Esophagus muscularis mucosa (tissue), 4 donors: Measurements from ENCODE around the gene TMEM41B. TPM values are rescaled to one million over a fixed set of nuclear protein-coding genes. Genes with fewer than 3 reads are reported as not detected.

Source experiments
- DNase-seq: peaks from one replicate; pipeline ENCODE4 v3.0.0-alpha.2; 2017; ENCODE audit errors: extremely low spot score
- H3K27ac ChIP-seq, 4 donors: fragments of 200-600 bp; sonication (generic); replicated peaks in 1 of 4; 1 replicate in 3 of 4; 2 replicates in 1 of 4; pipeline ENCODE4 v1.5.1; 2016 to 2019; ENCODE audit warnings: mild to moderate bottlenecking in 1 of 4
- H3K27me3 ChIP-seq, 4 donors: fragments of 200-600 bp; sonication (generic); one replicate each; pipeline versions ENCODE4 v1.5.1 to v1.6.0; 2016 to 2019
- H3K36me3 ChIP-seq, 4 donors: fragments of 200-600 bp; sonication (generic); one replicate each; pipeline ENCODE4 v1.5.1; 2016 to 2019
- H3K4me1 ChIP-seq, 4 donors: fragments of 200-600 bp; sonication (generic); one replicate each; pipeline ENCODE4 v1.5.1; 2016 to 2019
- H3K4me3 ChIP-seq, 4 donors: fragments of 200-600 bp; sonication (generic); 1 replicate in 2 of 4; 2 replicates in 2 of 4; pipeline ENCODE4 v1.5.1; 2016 to 2019; ENCODE audit warnings: mild to moderate bottlenecking in 4 of 4, moderate library complexity in 1 of 4
- H3K9me3 ChIP-seq, 4 donors: fragments of 200-600 bp; sonication (generic); 1 replicate in 3 of 4; 2 replicates in 1 of 4; pipeline ENCODE4 v1.5.1; 2016 to 2019
- EP300 ChIP-seq: sonication (generic); formaldehyde crosslinking; IDR thresholded peaks from one replicate; pipeline ENCODE4 v1.6.1; 2017; ENCODE audit warnings: antibody characterized with exemption
- POLR2A ChIP-seq: fragments of 450-650 bp; IDR thresholded peaks from one replicate; pipeline ENCODE4 v1.6.1; 2017; ENCODE audit warnings: antibody characterized with exemption, moderate library complexity, mild to moderate bottlenecking, low read depth
- POLR2AphosphoS5 ChIP-seq, 2 donors: sonication (generic); formaldehyde crosslinking; IDR thresholded peaks; one replicate each; pipeline ENCODE4 v1.6.1; 2017; ENCODE audit warnings: antibody characterized with exemption in 2 of 2
- WGBS: methylation state at CpG from one replicate; pipeline ENCODE4 v1.1.5; 2018; 5-methylcytosine and 5-hydroxymethylcytosine counted together
- intact Hi-C: fragments of 100-400 bp; cut with DNase I; formaldehyde crosslinking; loops from one replicate; pipeline ENCODE4 v1.15.1; 2023
- total RNA-seq, 4 donors: library from RNA; depleted of rRNA; stranded (reverse); fragments of >200 nt; gene quantifications; one replicate each; pipeline versions ENCODE4 v1.1.0 to v1.2.1, GENCODE V29; 2016
- TF ChIP-seq, protein P1 (sequence below), 3 experiments: fragments of 200-600 bp in 2 of 3; fragments of 450-650 bp in 1 of 3; sonication (generic) in 2 of 3; IDR thresholded peaks; one replicate each; pipeline ENCODE4 v1.5.1; 2017 to 2019; ENCODE audit warnings: antibody characterized with exemption in 3 of 3, mild to moderate bottlenecking in 2 of 3, moderate library complexity in 1 of 3

Gene TMEM41B
- total RNA-seq, 4 donors from 2014 or later: 13.3 to 21.1 (median 17.4) TPM

DNA sequence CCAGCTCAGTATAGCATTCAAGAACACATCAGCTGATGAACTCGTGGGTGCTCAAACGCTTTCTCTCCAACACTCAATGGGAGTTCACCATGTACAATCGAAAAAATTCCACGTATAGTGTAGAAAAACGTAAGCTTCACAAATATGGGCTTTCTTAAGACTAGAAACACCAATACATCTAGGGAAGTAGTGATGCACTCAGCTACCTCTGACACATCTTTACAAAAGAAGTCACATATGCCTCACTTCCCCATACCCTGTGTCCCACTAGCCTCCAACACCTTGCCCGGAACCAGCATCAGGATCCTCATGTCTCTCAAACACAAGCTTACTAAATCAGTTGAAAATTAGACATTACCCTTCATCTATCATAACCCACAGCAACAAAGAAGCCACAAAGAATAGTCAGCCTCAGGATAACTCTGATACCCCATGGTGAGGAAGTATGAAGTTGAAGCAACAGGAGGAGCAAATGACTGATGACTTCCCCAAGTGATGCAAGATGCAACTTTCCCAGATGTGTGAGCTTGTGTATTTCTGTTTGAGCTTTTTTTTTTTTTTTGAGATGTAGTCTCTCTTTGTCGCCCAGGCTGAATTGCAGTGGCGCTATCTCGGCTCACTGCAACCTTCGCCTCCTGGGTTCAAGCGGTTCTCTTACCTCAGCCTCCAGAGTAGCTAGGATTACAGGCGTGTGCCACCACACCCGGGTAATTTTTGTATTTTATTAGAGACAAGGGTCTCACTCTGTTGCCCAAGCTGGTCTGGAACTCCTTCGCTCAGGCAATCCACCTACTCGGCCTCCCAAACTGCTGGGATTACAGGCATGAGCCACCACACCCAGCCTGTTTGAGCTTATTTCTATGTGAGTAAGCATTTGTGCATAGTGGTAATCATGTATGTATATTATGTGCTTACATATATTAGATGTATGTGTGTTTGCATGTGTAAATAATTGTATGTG is 40.7 kb downstream of the TMEM41B start:
- Histone ChIP-seq H3K36me3 (peaks cover 0 to 8% (median 2%) of the 10 kb centered on the region in 4 donors), H3K27me3 (no peaks in the 10 kb centered on the region), H3K9me3 (no peaks in the 10 kb centered on the region), H3K4me3 (no peak overlapping the region), H3K4me1 (peaks cover 10 to 11% (median 10%) of the 10 kb centered on the region in 4 donors), H3K27ac (no peak overlapping the region)
- TF ChIP-seq POLR2AphosphoS5 (IDR thresholded peaks at IDR 0.05): no peak
- no peak for TF ChIP-seq EP300
- TF ChIP-seq, protein P1, sequence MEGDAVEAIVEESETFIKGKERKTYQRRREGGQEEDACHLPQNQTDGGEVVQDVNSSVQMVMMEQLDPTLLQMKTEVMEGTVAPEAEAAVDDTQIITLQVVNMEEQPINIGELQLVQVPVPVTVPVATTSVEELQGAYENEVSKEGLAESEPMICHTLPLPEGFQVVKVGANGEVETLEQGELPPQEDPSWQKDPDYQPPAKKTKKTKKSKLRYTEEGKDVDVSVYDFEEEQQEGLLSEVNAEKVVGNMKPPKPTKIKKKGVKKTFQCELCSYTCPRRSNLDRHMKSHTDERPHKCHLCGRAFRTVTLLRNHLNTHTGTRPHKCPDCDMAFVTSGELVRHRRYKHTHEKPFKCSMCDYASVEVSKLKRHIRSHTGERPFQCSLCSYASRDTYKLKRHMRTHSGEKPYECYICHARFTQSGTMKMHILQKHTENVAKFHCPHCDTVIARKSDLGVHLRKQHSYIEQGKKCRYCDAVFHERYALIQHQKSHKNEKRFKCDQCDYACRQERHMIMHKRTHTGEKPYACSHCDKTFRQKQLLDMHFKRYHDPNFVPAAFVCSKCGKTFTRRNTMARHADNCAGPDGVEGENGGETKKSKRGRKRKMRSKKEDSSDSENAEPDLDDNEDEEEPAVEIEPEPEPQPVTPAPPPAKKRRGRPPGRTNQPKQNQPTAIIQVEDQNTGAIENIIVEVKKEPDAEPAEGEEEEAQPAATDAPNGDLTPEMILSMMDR (IDR thresholded peaks at IDR 0.05): no peak
- no peak for TF ChIP-seq POLR2A
- WGBS: 86% methylated on average over 15 of the region's 15 CpGs
- intact Hi-C loops: no loop called here
- DNase-seq: no peak

DNA sequence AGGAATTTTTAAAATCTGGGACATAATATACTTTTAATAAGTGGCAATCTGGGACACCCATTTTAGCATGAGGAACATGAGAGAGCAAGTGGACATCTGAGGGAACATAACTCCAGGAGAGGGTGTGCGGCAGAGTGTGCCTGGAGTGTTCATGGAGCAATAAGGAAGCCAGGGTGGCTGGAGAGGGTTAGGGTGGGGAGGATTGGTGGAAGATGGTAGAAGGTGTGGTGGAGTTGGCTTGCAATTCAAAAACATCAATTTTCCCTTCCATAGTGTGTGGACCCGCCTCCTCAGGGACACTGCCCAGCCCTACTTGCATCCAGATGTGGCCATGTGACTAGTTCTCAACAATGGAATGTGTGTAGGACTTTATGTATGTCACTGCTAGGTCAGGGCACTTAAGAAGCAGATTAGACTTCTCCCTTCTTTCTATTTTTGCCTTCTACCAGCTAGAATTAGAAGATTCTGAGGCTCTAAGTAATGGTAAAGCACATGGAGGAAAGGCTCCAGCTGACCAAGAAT is 44.8 kb downstream of the TMEM41B start:
- no peak overlapping the region for H3K27ac ChIP-seq
- peaks cover 8 to 10% (median 9%) of the 10 kb centered on the region in 4 donors for H3K4me1 ChIP-seq
- 100% methylated on average over 2 of the region's 2 CpGs for WGBS
- DNase-seq: no peak
- intact Hi-C loops: loop anchor here (5.0 to 10.0 kb wide), 3 partner anchors 43 to 115 kb away; partner anchors contain the start of genes IPO7 and TMEM41B
- H3K9me3 ChIP-seq: no peaks in the 10 kb centered on the region
- no peaks in the 10 kb centered on the region for H3K27me3 ChIP-seq
- H3K36me3 ChIP-seq: no peaks in the 10 kb centered on the region
- no peak overlapping the region for H3K4me3 ChIP-seq
- no peak for TF ChIP-seq EP300
- no peak for TF ChIP-seq POLR2A
- TF ChIP-seq, protein P1 (IDR thresholded peaks at IDR 0.05): no peak
- no peak for TF ChIP-seq POLR2AphosphoS5 (IDR thresholded peaks at IDR 0.05)

DNA sequence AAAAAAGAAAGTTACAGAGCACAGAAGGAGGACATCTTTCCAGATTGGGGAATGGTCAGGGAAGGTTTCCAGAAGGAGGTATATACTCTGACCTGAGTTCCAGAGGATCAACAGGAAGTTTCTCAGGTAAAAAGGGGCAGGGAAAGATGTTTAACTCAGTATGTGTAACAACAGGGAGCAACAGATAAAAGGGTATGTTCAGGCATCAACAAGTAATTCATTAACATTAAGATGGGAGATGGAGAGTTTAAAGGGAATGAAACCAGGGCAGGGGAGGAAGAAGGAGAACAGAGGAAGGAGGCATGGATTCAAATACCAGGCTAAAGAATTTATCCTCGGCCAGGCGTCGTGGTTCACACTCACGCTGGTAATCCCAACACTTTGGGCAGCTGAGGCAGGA is 46.7 kb downstream of the TMEM41B start:
- intact Hi-C loops: loop anchor here (5.0 to 10.0 kb wide), 3 partner anchors 45 to 117 kb away; partner anchors contain the start of genes IPO7 and TMEM41B
- WGBS: 88% methylated on average over 4 of the region's 4 CpGs
- DNase-seq: no peak
- Histone ChIP-seq H3K4me3 (no peak overlapping the region), H3K4me1 (peaks cover 13 to 16% (median 14%) of the 10 kb centered on the region in 4 donors), H3K36me3 (no peaks in the 10 kb centered on the region), H3K27ac (no peak overlapping the region), H3K27me3 (no peaks in the 10 kb centered on the region), H3K9me3 (no peaks in the 10 kb centered on the region)
- TF ChIP-seq EP300: no peak
- TF ChIP-seq POLR2A: no peak
- TF ChIP-seq POLR2AphosphoS5 (IDR thresholded peaks at IDR 0.05): no peak
- TF ChIP-seq, protein P1 (IDR thresholded peaks at IDR 0.05): no peak

DNA sequence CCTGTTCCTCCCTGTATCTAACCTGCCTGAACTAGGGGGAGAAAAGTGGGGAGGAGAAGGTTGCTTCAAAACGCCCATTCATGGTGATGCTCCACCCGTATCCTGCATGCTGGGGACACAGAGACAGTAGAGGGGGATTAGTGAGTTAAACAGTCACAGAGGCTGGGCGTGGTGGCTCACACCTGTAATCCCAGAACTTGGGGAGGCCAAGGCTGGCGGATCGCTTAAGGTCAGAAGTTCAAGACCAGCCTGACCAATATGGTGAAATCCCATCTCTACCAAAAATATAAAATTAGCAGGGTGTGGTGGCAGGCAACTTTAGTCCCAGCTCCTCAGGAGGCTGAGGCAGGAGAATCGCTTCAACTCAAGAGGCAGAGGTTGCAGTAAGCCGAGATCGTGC is 47.5 kb downstream of the TMEM41B start:
- H3K27ac ChIP-seq: no peak overlapping the region
- WGBS: 95% methylated on average over 8 of the region's 8 CpGs
- TF ChIP-seq EP300 (no peak), POLR2AphosphoS5 (IDR thresholded peaks at IDR 0.05) (no peak), POLR2A (no peak)
- TF ChIP-seq, protein P1 (IDR thresholded peaks at IDR 0.05): no peak
- DNase-seq: no peak
- no peaks in the 10 kb centered on the region for H3K36me3 ChIP-seq
- no peaks in the 10 kb centered on the region for H3K9me3 ChIP-seq
- intact Hi-C loops: loop anchor here (5.0 to 10.0 kb wide), 3 partner anchors 45 to 118 kb away; partner anchors contain the start of genes IPO7 and TMEM41B
- no peaks in the 10 kb centered on the region for H3K27me3 ChIP-seq
- H3K4me3 ChIP-seq: no peak overlapping the region
- peaks cover 19 to 23% (median 21%) of the 10 kb centered on the region in 4 donors for H3K4me1 ChIP-seq
